ENCODE results near the gene RIMBP2.

Gene RIMBP2

DNA sequence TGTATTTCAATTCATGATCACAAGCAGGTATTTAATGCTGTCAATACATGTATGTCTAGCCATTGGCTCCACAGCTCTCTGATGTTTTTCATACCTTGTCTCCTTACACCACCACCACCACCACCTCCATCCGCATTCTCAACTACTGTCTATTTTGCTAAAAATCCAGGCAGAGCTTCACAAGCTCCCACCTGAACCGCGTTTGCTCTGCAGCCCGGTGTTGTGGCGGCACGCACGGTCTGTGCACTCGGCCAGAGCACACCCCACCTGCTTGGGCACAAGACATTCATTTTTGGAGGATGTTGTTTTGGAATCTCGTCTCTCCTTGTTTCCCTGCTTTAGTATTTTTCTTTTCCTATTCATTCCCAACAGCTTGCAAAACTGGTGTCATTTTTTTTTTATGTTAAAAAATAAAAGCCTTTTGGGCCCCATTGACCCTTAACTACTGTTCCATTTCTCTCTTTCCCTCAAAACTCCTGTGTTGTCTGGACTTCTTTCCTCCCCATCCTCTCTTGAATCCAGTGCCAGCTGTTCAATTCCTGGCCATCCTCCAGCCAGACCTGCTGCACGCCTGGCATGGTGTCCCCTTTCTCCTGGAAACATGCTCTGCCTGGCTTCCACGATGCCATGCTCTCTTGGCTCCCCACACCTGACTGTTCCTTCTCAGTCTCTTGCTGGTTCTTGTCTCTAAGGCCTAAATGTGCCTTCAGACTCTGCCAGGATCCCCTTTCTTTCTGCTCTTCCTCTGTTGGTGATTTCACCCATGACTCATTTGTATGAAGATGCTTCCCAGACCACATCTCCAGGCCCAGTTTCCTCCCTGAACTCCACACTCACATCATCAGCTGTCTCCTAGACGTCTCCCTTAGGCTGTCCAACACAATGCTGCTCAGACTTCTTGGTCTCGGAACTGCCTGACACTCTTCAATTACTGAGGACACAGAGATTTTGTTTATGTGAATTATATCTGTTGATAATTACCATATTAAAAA lies 340.5 kb downstream of the RIMBP2 start:
- H3K4me3 ChIP-seq: no peak overlapping the region
- no peak overlapping the region for H3K27ac ChIP-seq

GRCh38 chr12:130374083-130374482 lies 342.0 kb downstream of the RIMBP2 start:
- H3K4me3 ChIP-seq: no peak overlapping the region

GRCh38 chr12:130372936-130373335 lies 343.2 kb downstream of the RIMBP2 start:
- no peak overlapping the region for H3K4me3 ChIP-seq
- H3K27ac ChIP-seq: no peak overlapping the region

More at GRCh38 chr12:130374083-130374482, 342.0 kb downstream of the RIMBP2 start:
- H3K27ac ChIP-seq: no peak overlapping the region

DNA sequence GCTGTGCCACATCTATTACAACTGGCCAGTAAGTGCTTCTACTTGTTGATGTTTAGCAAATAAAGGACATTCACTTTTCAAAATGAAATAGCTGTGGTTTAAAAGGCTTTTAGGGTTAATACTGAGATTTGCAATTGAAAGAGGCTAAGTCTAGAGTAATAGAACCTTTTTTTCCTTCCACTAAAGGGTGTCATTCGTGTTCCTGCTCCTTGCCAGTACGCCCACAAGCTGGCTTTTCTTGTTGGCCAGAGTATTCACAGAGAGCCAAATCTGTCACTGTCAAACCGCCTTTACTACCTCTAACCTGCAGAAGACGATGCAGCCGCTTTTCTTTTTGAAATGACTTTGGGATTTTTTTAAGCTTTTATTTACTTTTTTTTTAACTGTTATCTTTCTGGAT lies 344.8 kb downstream of the RIMBP2 start:
- H3K27ac ChIP-seq: no peak overlapping the region
- no peak overlapping the region for H3K4me3 ChIP-seq

- H3K27ac ChIP-seq: no peak overlapping the region
- H3K4me3 ChIP-seq: no peak overlapping the region
Measured at GRCh38 chr12:130369816-130370215, 346.3 kb downstream of the RIMBP2 start.

- H3K4me3 ChIP-seq: no peak overlapping the region
- H3K27ac ChIP-seq: no peak overlapping the region
Measured at GRCh38 chr12:130367523-130367922, 348.6 kb downstream of the RIMBP2 start.

DNA sequence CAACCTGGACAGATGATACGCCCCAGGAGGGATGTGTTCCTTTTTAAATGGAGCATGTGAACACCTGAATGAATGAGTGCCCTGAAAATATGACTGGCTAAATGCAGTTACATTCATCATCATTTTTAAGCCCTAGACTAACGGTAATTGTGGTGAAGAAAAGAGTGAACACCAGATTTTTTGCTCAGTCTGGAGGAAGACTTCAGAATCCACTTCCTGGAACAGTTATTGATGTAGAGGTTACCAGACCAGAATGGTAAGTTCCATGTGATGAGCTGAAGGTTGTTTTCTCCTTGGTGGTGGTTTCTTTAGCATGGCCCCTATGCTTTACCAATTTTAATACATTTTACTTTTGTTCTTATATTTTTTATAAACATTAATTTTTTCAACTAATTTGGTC lies 349.1 kb downstream of the RIMBP2 start:
- no peak overlapping the region for H3K27ac ChIP-seq

GRCh38 chr12:130366159-130366558 lies 349.9 kb downstream of the RIMBP2 start:
- Histone ChIP-seq H3K27ac (no peak overlapping the region), H3K4me3 (no peak overlapping the region)

More for the DNA sequence above, 349.1 kb downstream of the RIMBP2 start:
- no peak overlapping the region for H3K4me3 ChIP-seq

GRCh38 chr12:130364578-130364977 lies 351.5 kb downstream of the RIMBP2 start:
- H3K4me3 ChIP-seq: no peak overlapping the region
- no peak overlapping the region for H3K27ac ChIP-seq

GRCh38 chr12:130362060-130362459 lies 354.0 kb downstream of the RIMBP2 start:
- no peak overlapping the region for H3K27ac ChIP-seq
- no peak overlapping the region for H3K4me3 ChIP-seq

DNA sequence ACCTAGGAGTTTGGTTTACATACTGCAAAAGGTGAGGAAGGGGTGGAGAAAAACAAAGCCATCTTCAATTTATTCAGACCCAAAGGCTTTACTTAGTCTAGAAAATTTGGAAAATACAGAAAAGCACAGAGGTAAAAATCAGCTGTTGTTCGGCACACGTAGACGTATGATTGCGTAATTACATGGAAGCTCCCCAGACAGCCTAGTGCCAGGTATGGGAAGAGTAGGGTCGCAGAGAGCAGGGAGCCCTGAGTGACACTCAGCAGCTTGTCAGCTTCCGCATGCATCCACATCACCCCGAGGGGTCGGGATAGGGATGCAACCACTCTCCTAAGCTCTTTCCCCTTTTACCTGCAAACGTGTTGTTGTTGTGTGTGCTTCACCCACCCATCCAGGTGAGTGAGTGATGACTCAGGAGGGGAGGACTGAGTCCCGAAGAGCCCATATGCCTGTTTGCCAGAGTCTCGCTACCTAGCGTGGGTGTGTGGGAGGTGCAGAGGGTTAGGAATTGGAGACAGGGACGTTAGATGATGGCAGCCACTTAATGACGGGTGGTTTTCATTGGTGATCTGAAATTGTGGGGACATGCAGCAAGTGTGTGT lies 358.3 kb downstream of the RIMBP2 start:
- no peak overlapping the region for H3K27ac ChIP-seq
- H3K4me3 ChIP-seq: peak overlapping the region in 1 of 7 experiments; percentile 13

DNA sequence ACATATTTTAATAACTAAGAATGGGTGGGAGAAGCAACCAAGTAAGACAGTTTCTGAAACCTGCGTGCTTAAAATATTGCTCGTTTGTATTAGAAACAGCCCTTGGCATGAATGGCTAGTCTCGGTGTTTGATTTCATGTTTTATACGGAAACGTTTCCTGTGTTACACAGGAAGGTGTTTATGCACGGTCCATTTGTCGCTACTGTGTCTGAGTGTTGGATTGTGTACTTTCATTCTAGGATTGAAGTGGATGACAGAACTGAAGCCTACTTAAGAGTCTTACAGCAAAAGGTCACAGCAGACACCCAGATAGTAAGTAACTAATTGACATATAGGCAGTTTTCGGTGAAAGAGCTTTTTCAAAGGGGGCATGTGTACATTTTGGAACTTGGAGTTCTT lies 358.9 kb downstream of the RIMBP2 start:
- Histone ChIP-seq H3K4me3 (no peak overlapping the region), H3K27ac (no peak overlapping the region)

GRCh38 chr12:130356222-130356621 lies 359.9 kb downstream of the RIMBP2 start:
- Histone ChIP-seq H3K4me3 (no peak overlapping the region), H3K27ac (no peak overlapping the region)

DNA sequence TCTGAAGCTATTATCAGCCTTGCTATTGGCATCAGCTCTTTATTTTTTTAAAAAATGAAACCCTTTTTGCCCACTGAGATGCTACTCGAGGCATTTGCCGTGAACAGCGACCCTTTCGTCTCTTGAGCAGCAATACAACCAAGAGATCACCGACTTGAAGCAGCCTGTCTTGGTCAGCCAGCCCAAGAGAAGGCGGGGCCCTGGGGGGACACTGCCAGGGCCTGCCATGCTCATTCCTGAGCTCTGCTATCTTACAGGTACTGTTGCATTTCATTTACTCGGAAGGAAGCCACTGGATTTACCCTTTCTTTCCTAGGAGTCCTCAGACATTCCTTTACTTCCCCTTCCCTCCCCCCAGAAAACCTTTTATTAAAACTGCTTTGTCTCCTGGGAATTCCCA lies 361.7 kb downstream of the RIMBP2 start:
- Histone ChIP-seq H3K4me3 (no peak overlapping the region), H3K27ac (no peak overlapping the region)

DNA sequence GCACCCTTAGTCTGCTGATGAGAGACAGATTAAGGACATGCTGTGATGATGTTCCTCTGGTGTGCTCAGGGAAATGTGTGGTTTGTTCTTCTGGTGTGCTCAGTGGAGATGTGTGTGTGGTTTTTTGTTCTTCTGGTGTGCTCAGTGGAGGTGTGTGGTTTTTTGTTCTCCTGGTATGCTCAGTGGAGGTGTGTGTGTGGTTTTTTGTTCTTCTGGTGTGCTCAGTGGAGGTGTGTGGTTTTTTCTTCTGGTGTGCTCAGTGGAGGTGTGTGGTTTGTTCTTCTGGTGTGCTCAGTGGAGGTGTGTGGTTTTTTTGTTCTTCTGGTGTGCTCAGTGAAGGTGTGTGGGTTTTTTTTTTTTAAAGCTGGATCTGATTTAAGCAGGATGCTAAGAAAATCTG lies 363.0 kb downstream of the RIMBP2 start:
- no peak overlapping the region for H3K27ac ChIP-seq
- no peak overlapping the region for H3K4me3 ChIP-seq

- H3K27ac ChIP-seq: peak overlapping the region in 1 of 21 experiments; percentile 38
- H3K4me3 ChIP-seq: no peak overlapping the region
Measured at GRCh38 chr12:130351326-130351725, 364.8 kb downstream of the RIMBP2 start.

GRCh38 chr12:130350715-130351114 lies 365.4 kb downstream of the RIMBP2 start:
- Histone ChIP-seq H3K4me3 (no peak overlapping the region), H3K27ac (no peak overlapping the region)

GRCh38 chr12:130347588-130347987 lies 368.5 kb downstream of the RIMBP2 start:
- Histone ChIP-seq H3K27ac (no peak overlapping the region), H3K4me3 (no peak overlapping the region)

Data from skin epidermis (tissue), 12 donors.